NCI-H2196 treated with DMSO at 0.1 percent for 48 hours (cell line): ENCODE data around the gene KLHL25.

ENCODE experiments used
- DNase-seq: peaks from one replicate; lab custom pipeline; 2025; ENCODE audit not compliant: unreplicated experiment; lab: John Stamatoyannopoulos, UW

KLHL25 gene

DNA sequence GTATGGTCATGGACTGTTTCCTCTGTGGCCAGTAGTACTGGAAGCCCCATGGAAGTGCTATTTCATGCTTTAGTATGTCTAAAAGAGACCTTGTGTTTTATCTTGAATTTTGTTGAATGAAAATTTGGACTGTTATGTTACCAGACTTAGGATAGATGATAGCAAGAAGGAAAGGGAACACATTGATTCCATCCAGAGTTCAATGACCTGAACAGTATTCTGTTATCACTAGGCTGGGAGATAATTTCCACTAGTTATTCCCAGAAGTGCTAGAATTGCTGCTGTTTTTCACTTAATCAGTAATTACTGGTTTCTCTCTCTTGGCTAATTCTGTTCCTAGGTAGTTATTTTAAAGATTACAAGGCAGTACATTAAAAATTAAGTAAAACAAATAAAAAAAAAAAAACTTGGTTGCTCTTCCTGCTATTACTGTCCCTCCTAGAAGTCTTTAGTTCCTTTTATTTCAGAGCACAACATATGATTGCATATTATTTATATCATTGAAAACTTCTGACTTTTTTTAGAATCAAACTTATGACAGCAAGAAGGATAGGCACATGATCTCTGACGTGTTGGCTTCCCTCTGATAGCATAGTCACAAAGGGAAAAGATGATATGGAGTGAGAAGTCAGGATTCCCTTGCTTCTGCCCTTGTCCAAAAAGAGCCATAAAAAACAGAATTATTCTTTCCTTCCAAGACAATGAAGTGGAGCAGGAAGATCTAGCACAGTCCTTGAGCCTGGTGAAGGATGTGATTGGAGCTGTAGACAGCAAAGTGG is 72.2 kb downstream of the KLHL25 start:
- DNase-seq: no peak

DNA sequence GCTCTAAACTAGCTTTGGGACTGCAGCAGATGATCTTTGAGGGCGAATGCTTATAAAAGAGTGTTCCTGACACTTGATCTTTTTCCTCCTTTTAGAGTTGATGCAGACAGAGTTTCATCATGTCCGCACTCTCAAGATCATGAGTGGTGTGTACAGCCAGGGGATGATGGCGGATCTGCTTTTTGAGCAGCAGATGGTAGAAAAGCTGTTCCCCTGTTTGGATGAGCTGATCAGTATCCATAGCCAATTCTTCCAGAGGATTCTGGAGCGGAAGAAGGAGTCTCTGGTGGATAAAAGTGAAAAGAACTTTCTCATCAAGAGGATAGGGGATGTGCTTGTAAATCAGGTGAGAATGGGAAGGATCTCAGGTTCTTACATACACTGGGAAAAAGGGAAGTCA is 75.7 kb downstream of the KLHL25 start:
- DNase-seq: no peak

DNA sequence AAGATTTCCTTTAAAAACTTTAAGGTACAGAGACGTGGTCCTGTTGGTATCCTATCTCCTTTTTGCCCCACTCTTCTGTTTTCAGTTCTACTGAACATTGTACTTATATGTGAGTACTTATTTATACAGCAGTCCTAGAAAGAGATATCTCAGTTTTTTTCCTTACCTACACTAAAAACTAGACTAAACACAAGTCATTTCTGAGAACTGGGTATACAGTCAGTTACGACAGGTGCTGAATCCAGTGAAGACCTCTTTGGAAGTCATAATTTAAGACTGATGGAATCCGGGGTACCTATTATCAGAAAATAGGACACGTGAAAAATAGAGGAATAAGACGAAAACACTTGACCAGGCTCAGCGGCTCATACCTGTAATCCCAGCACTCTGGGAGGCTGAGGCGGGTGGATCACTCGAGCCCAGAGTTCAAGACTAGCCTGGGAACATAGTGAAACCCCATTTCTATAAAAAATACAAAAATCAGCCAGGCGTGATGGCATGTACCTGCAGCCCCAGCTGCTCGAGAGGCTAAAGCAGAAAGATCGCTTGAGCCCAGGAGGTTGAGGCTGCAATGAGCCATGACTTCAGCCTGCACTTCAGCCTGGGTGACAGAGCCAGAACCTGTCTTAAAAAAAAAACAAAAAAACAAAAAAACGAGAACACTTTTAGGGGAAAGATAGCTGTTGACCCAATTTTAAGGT is 76.3 kb downstream of the KLHL25 start:
- no peak for DNase-seq

DNA sequence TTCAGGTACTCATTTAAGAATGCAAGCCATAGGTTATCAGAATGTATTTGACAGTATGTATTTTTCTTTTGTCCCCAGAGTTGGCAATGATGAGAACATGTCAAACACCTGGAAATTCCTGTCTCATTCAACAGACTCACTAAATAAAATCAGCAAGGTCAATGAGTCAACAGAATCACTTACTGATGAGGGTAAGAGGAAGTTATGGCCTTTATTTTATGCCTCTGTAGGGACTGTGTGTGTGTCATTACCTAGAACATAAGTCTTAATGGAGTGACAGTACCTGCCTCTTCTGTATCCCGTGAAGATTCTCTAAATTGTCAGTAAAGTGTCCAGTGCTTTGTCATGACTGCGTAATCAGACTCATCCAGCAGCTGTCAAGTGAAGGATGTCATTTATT is 77.5 kb downstream of the KLHL25 start:
- DNase-seq: no peak

DNA sequence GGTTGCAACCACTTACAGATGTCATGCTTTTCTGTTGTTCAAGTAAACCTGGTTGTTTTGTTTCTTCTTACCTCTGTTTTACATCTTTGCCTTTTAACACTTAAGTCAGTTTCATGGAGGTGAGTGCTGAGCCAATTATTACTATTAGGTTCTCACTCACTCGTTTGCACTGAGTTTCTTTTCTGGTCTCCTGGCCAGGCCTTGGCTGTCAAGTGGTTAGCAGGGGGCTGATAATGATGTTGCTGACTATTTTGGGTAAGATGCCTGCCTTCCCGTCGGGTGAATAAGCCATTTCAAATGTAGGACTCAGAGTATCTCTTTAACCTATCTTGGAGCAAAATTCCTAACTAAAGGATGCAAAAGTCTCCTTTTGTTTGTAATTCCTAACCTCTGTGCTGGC is 78.5 kb downstream of the KLHL25 start:
- no peak for DNase-seq

DNA sequence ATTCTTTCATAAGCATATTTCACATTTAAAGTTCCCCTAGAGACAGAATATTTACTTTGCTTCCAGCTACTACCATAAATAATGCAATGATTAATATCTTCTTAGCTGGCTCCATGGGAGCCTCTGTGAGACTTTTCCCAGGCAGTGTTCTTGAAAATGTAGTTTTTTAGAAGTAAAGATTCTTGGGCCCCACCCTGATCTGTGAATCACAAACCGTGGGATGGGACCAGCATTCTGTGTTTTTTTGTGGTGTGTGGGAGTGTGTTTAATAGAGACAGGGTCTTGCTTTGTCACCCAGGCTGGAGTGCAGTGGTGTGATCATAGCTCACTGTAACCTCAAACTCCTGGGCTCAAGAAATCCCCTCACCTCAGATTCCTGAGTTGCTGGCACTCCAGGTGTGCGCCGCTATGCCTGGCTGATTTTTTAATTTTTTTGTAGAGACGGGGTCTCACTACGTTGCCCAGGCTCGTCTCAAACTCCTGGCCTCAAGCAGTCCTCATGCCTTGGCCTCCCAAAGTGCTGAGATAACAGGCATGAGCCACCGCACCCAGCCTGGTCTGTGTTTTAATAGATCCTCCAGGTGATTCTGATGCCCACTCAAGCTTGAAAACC is 83.0 kb downstream of the KLHL25 start:
- no peak for DNase-seq

DNA sequence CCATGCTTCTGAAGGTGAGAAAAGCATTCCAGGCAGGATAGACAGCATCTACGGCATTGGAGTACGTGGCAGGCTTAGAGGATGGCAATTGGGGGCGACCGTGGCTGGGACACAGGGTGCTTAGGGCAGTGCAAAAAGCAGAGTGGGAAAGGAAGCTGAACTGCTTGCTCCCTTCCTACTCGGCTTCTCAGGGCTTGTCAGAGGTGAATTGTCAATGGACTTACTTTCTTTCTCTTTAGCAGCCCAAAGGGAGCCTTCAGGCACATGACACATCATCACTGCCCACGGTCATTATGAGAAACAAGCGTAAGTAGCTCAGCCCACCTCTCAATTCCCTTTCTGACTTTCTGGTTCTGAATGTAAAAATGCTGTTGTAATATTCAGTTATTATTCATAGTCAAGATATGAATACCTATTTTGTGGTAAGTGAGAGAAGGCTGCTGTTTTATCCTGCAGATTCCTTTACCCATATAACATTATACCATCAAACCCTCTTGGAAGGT is 84.3 kb downstream of the KLHL25 start:
- no peak for DNase-seq
